Astrocyte (in vitro differentiated cells and primary cell): ENCODE measurements around the gene C19orf73. TPM values are rescaled to one million over a fixed set of nuclear protein-coding genes. Genes with fewer than 3 reads are reported as not detected.

ENCODE experiments used
- DNase-seq: peaks from one replicate; pipeline ENCODE4 v3.0.0-alpha.2; 2010; ENCODE audit warnings: low read depth
- FAIRE-seq: peaks from 2 replicates; lab custom pipeline; 2011; peaks lifted over from hg19 to GRCh38; lab: Jason Lieb, UNC
- H2AFZ ChIP-seq: 2 replicates; pipeline ENCODE4 v1.6.0; 2012; ENCODE audit warnings: low read depth, low read length, inconsistent platforms
- H3K27ac ChIP-seq: 2 replicates; pipeline ENCODE4 v1.5.1; 2011; ENCODE audit warnings: low read depth, low read length, inconsistent platforms
- H3K27me3 ChIP-seq: 2 replicates; pipeline ENCODE4 v1.6.0; 2011; ENCODE audit warnings: low read length, inconsistent platforms; ENCODE audit not compliant: insufficient read depth
- H3K36me3 ChIP-seq: 2 replicates; pipeline ENCODE4 v1.5.1; 2011; ENCODE audit warnings: low read length, inconsistent platforms; ENCODE audit not compliant: insufficient read depth
- H3K4me1 ChIP-seq: 2 replicates; pipeline ENCODE4 v1.5.1; 2011; ENCODE audit warnings: low read length, inconsistent platforms; ENCODE audit not compliant: insufficient read depth
- H3K4me2 ChIP-seq: 2 replicates; pipeline ENCODE4 v1.6.0; 2012; ENCODE audit warnings: low read length, inconsistent platforms
- H3K4me3 ChIP-seq: 2 replicates; pipeline ENCODE4 v1.5.1; 2011; ENCODE audit warnings: low read depth, mild to moderate bottlenecking, low read length, inconsistent platforms; ENCODE audit not compliant: insufficient read depth
- H3K79me2 ChIP-seq: 2 replicates; pipeline ENCODE4 v1.6.0; 2012; ENCODE audit warnings: mild to moderate bottlenecking, low read length, inconsistent platforms; ENCODE audit not compliant: insufficient read depth
- H3K9ac ChIP-seq: 2 replicates; pipeline ENCODE4 v1.6.0; 2012; ENCODE audit warnings: mild to moderate bottlenecking, low read length, inconsistent platforms
- H3K9me3 ChIP-seq: 2 replicates; pipeline ENCODE4 v1.5.1; 2012; ENCODE audit warnings: low read depth, mild to moderate bottlenecking, low read length, inconsistent platforms; ENCODE audit not compliant: insufficient read depth
- H4K20me1 ChIP-seq: 2 replicates; pipeline ENCODE4 v1.6.0; 2012; ENCODE audit warnings: low read length, inconsistent platforms; ENCODE audit not compliant: insufficient read depth
- H3K27ac Mint-ChIP-seq: one replicate; pipeline ENCODE4 v1.8.0; 2021; ENCODE audit warnings: mild to moderate bottlenecking, mixed read lengths; ENCODE audit not compliant: unreplicated experiment
- H3K27me3 Mint-ChIP-seq: one replicate; pipeline ENCODE4 v1.8.0; 2021; ENCODE audit warnings: low read depth, mixed read lengths; ENCODE audit not compliant: unreplicated experiment
- H3K36me3 Mint-ChIP-seq: one replicate; pipeline ENCODE4 v1.8.0; 2021; ENCODE audit warnings: low read depth, mixed read lengths; ENCODE audit not compliant: unreplicated experiment
- H3K4me1 Mint-ChIP-seq: one replicate; pipeline ENCODE4 v1.8.0; 2021; ENCODE audit warnings: low read depth, mixed read lengths; ENCODE audit not compliant: unreplicated experiment
- H3K4me3 Mint-ChIP-seq: one replicate; pipeline ENCODE4 v1.8.0; 2021; ENCODE audit warnings: mild to moderate bottlenecking, moderate library complexity, mixed read lengths; ENCODE audit not compliant: unreplicated experiment
- H3K9me3 Mint-ChIP-seq: one replicate; pipeline ENCODE4 v1.8.0; 2021; ENCODE audit warnings: mild to moderate bottlenecking, mixed read lengths; ENCODE audit not compliant: unreplicated experiment
- EZH2 ChIP-seq: IDR thresholded peaks from 2 replicates; pipeline ENCODE4 v1.6.1; 2012; ENCODE audit warnings: mild to moderate bottlenecking, low read length, inconsistent platforms; ENCODE audit not compliant: insufficient read depth
- total RNA-seq: library from RNA; stranded (reverse); gene quantifications from 2 replicates; pipeline ENCODE4 v1.2.1, GENCODE V29; 2021
- TF ChIP-seq, protein P1 (sequence below): IDR thresholded peaks from 2 replicates; pipeline ENCODE4 v1.5.1; 2011; ENCODE audit warnings: low read depth, mild to moderate bottlenecking, inconsistent platforms, low read length, moderate library complexity; ENCODE audit not compliant: insufficient read depth

The C19orf73 gene
- total RNA-seq, 1 donor from 2014 or later: 0.73 TPM

DNA sequence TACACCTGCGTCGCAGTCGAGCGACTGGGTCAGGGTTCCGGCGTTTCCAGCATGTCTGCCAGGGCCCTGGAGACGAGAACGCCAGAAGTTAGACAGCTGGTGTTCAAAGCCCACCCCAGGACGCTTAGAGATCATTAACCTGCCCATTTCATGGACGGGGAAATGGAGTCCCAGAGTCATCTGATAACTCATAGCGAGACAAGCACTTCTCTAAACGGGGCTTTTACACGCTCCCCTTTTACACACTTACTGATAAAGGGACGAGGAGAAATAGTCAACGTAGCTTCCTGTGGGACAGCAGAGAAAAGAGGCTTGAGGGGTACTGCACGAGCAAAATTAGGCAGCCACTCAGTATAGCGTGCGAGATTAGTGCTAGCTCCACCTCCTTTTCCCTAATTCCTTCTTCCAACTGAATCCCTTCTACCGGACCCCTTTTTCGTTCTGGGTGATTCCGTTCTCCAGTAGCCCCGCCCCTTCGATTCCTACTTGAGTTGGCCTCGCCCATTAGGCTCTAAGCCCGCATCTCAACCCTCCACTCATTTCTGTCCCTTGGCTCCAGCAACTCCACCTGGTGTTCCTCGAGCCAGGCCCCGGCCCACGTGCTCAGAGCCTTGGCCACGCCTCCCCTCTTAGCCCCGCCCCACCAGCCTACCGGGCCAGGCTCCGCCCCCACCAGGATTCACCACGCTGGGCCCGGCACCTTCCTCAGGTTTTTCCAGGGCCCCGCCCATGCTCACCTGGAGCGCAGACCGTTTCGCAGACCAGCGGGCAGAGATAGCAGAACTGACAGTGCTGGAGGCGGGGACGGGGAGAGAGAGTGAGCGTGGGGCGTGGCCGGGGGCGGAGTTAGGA is 32.5 kb upstream of the C19orf73 start:
- no peak overlapping the region for H2AFZ ChIP-seq
- no peaks in the 10 kb centered on the region for H3K9me3 ChIP-seq
- H3K27ac ChIP-seq: no peak overlapping the region
- no peak for FAIRE-seq
- H3K79me2 ChIP-seq: no peaks in the 10 kb centered on the region
- H3K36me3 ChIP-seq: no peaks in the 10 kb centered on the region
- Mint-ChIP-seq H3K4me3 (peak overlapping the region; percentile 80), H3K27me3 (peaks cover 38% of the 10 kb centered on the region), H3K27ac (peak overlapping the region; percentile 69), H3K4me1 (no peaks in the 10 kb centered on the region), H3K9me3 (peaks cover 19% of the 10 kb centered on the region), H3K36me3 (peaks cover 9% of the 10 kb centered on the region)
- H3K4me3 ChIP-seq: peak overlapping the region; percentile 83
- DNase-seq: no peak
- H3K4me1 ChIP-seq: peaks cover 8% of the 10 kb centered on the region
- no peak overlapping the region for H3K9ac ChIP-seq
- TF ChIP-seq, protein P1, sequence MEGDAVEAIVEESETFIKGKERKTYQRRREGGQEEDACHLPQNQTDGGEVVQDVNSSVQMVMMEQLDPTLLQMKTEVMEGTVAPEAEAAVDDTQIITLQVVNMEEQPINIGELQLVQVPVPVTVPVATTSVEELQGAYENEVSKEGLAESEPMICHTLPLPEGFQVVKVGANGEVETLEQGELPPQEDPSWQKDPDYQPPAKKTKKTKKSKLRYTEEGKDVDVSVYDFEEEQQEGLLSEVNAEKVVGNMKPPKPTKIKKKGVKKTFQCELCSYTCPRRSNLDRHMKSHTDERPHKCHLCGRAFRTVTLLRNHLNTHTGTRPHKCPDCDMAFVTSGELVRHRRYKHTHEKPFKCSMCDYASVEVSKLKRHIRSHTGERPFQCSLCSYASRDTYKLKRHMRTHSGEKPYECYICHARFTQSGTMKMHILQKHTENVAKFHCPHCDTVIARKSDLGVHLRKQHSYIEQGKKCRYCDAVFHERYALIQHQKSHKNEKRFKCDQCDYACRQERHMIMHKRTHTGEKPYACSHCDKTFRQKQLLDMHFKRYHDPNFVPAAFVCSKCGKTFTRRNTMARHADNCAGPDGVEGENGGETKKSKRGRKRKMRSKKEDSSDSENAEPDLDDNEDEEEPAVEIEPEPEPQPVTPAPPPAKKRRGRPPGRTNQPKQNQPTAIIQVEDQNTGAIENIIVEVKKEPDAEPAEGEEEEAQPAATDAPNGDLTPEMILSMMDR: no peak
- TF ChIP-seq EZH2: no peak
- H3K27me3 ChIP-seq: peaks cover 2% of the 10 kb centered on the region
- H3K4me2 ChIP-seq: peak overlapping the region; percentile 97
- H4K20me1 ChIP-seq: no peaks in the 10 kb centered on the region

DNA sequence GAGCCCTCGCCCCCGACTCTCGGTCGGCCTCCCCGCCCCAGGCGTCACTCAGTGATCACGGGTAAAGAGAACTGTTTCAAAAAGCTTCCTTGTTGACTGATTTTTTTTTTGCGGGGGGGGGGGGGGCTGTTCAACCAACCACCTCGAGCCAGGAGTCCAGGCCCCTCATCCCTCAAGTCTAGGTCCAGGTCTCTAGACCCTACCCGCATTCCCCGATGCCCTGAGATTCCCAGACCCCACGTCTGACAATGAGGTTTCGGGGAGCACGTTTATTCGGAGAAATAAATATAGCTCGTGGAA is 32.0 kb upstream of the C19orf73 start:
- no peak for TF ChIP-seq EZH2
- TF ChIP-seq, protein P1: no peak
- Mint-ChIP-seq H3K27me3 (peaks cover 34% of the 10 kb centered on the region), H3K27ac (peak overlapping the region; percentile 18), H3K4me1 (no peaks in the 10 kb centered on the region), H3K4me3 (peak overlapping the region; percentile 80), H3K36me3 (peaks cover 9% of the 10 kb centered on the region), H3K9me3 (peaks cover 19% of the 10 kb centered on the region)
- H3K9ac ChIP-seq: peak overlapping the region; percentile 84
- H3K27ac ChIP-seq: no peak overlapping the region
- no peaks in the 10 kb centered on the region for H3K36me3 ChIP-seq
- DNase-seq (no peak), FAIRE-seq (no peak)
- no peaks in the 10 kb centered on the region for H3K9me3 ChIP-seq
- peak overlapping the region; percentile 87 for H2AFZ ChIP-seq
- H3K4me1 ChIP-seq: peaks cover 8% of the 10 kb centered on the region
- peaks cover 2% of the 10 kb centered on the region for H3K27me3 ChIP-seq
- H3K4me2 ChIP-seq: peak overlapping the region; percentile 97
- no peaks in the 10 kb centered on the region for H4K20me1 ChIP-seq
- no peaks in the 10 kb centered on the region for H3K79me2 ChIP-seq
- H3K4me3 ChIP-seq: peak overlapping the region; percentile 83
